AG04450 (cell line): ENCODE results near the gene FBXO44. TPM values are rescaled to one million over a fixed set of nuclear protein-coding genes. Genes with fewer than 3 reads are reported as not detected.

Source experiments
- CTCF ChIA-PET: fragments of 300-600, 350-600 bp; formaldehyde crosslinking; extraction: SDS; loops from one replicate; lab custom pipeline; 2022; ENCODE audit warnings: antibody characterized with exemption, inconsistent platforms; lab: Charles Lee
- POLR2A ChIA-PET: fragments of 350-600 bp; formaldehyde crosslinking; extraction: SDS; loops from one replicate; lab custom pipeline; 2021; ENCODE audit warnings: antibody characterized with exemption, inconsistent platforms; lab: Yijun Ruan, JAX
- DNase-seq: peaks from one replicate; pipeline ENCODE4 v3.0.0-alpha.2; 2011; ENCODE audit warnings: low read depth, low spot score
- H3K27ac ChIP-seq: one replicate; pipeline ENCODE4 v1.5.1; 2012; ENCODE audit warnings: low read depth, low read length, control low read depth
- H3K27me3 ChIP-seq: one replicate; pipeline ENCODE4 v1.6.0; 2012; ENCODE audit warnings: low read length; ENCODE audit not compliant: control insufficient read depth, insufficient read depth
- H3K4me3 ChIP-seq: 2 replicates; pipeline ENCODE4 v1.5.1; 2011; ENCODE audit warnings: mild to moderate bottlenecking, low read depth, low read length, control low read depth
- H3K9me3 ChIP-seq: 2 replicates; pipeline ENCODE4 v1.5.1; 2012; ENCODE audit warnings: low read length; ENCODE audit not compliant: control insufficient read depth, insufficient read depth
- polyA plus RNA-seq: library from polyadenylated mRNA; depleted of rRNA; stranded (reverse); fragments of >200 nt; gene quantifications from 2 replicates; pipeline ENCODE4 v1.2.3, GENCODE V29; 2011
- TF ChIP-seq, protein P1 (sequence below): IDR thresholded peaks from 2 replicates; pipeline ENCODE4 v1.5.1; 2011; ENCODE audit warnings: low read depth, low read length, control low read depth, inconsistent platforms

Gene FBXO44
- polyA plus RNA-seq, 1 experiment: 12.3 TPM

DNA sequence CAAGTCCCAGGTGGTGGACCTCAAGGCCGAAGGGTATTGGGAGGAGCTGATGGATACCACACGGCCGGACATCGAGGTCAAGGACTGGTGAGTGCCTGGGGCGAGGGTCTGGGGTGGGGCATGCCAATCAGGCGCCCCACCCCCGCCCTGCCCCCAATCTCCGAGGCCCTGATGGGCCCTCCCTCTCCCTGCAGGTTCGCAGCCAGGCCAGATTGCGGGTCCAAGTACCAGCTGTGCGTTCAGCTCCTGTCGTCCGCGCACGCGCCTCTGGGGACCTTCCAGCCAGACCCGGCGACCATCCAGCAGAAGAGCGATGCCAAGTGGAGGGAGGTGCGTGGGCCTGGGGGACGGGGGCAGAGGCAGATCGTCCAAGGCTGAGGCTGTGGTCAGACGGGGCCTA lies 3.9 kb downstream of the FBXO44 start:
- no peak for DNase-seq
- Histone ChIP-seq H3K4me3 (no peak overlapping the region), H3K27ac (no peak overlapping the region), H3K27me3 (no peaks in the 10 kb centered on the region), H3K9me3 (no peaks in the 10 kb centered on the region; the same call in 1 of the 2 replicates)
- POLR2A ChIA-PET: no interaction called here
- TF ChIP-seq, protein P1, sequence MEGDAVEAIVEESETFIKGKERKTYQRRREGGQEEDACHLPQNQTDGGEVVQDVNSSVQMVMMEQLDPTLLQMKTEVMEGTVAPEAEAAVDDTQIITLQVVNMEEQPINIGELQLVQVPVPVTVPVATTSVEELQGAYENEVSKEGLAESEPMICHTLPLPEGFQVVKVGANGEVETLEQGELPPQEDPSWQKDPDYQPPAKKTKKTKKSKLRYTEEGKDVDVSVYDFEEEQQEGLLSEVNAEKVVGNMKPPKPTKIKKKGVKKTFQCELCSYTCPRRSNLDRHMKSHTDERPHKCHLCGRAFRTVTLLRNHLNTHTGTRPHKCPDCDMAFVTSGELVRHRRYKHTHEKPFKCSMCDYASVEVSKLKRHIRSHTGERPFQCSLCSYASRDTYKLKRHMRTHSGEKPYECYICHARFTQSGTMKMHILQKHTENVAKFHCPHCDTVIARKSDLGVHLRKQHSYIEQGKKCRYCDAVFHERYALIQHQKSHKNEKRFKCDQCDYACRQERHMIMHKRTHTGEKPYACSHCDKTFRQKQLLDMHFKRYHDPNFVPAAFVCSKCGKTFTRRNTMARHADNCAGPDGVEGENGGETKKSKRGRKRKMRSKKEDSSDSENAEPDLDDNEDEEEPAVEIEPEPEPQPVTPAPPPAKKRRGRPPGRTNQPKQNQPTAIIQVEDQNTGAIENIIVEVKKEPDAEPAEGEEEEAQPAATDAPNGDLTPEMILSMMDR: no peak
- CTCF ChIA-PET: interaction anchor here (1.8 kb wide), 1 partner anchor 13 kb away, joined by 5 read pairs; no protein-coding TSS in a partner anchor

DNA sequence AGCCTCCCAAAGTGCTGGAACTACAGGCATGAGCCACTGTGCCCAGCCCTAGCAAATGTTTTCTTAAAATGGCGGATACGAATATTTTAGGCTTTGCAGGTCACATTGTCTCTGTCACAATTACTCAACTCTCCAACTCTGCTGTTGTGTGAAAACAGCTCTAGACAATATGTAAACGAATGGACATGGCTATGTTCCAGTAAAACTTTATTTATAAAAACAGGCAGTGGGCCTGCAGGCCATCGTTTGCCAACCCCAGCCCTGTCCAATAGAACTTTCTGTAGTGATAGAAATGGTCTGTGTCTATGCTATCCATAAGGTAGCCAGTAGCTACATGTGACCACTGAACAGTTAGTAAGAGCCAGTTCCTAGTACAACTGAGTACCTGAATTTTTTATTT lies 5.1 kb downstream of the FBXO44 start:
- CTCF ChIA-PET: interaction anchor here (1.1 to 1.8 kb wide), 3 partner anchors 14 to 60 kb away, joined by 3 to 7 read pairs (median 5); no protein-coding TSS in a partner anchor
- DNase-seq: no peak
- Histone ChIP-seq H3K9me3 (no peaks in the 10 kb centered on the region; the same call in 1 of the 2 replicates), H3K27me3 (no peaks in the 10 kb centered on the region), H3K4me3 (no peak overlapping the region), H3K27ac (no peak overlapping the region)
- POLR2A ChIA-PET: no interaction called here
- TF ChIP-seq, protein P1: no peak

DNA sequence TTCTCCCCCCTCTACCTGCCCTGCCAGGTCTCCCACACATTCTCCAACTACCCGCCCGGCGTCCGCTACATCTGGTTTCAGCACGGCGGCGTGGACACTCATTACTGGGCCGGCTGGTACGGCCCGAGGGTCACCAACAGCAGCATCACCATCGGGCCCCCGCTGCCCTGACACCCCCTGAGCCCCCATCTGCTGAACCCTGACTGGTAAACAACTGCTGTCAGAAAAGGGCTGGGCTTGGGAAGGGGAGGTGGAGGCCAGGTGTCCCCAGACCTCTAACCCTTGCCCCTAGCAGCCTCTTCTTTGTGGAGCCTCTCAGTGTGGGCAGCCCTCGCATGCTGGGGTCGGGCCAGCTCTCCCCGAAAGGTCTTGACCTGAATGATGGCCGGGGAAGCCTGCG lies 6.4 kb downstream of the FBXO44 start:
- ChIA-PET POLR2A (no interaction called here), CTCF (interaction anchor here (1.2 kb wide), 1 partner anchor 18 kb away, joined by 7 read pairs; no protein-coding TSS in a partner anchor)
- DNase-seq: no peak
- Histone ChIP-seq H3K27me3 (no peaks in the 10 kb centered on the region), H3K4me3 (no peak overlapping the region), H3K27ac (no peak overlapping the region), H3K9me3 (no peaks in the 10 kb centered on the region; the same call in 1 of the 2 replicates)
- TF ChIP-seq, protein P1: no peak

DNA sequence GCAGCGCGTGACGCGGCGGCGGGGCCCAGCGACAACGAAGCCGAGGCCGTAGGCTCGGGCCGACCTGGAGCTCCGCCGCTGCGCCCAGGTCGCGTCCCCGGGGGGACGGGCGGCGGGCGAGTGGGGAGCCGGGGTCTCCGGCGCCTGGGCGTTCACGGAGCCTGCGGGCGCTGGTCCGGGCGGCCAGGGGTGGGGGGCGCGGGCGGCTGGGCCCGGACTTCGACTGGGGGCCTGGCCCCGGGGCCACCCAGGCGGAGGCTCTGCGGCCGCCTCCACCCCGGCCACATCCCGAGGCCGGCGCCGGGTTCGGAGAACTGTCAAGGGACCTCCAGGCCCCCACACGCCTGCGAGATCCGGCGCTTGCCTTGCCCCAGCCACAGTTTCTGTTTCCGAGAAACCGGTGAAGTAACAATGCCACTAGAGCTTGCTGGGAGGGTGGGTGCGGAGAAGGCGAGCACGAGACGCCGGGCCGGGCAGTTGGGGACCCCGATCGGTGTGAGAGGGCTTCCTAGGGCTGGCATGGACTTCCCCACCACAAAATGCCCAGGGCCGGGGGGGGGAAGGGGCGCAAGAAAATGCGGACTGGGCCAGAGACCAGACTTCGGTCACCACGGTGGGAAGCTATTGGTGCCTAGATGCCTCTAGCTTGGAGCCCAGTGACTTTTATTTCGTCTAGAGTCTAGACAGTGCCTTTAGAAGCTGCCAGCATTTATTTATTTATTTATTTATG lies 9.8 kb downstream of the FBXO44 start:
- CTCF ChIA-PET: interaction anchor here (0.6 to 3.0 kb wide), 18 partner anchors 9 to 627 kb away, joined by 3 to 28 read pairs (median 6); partner anchors contain the start of genes FBXO44 and MAD2L2
- Histone ChIP-seq H3K4me3 (peak overlapping the region; percentile 59), H3K27me3 (no peaks in the 10 kb centered on the region), H3K27ac (no peak overlapping the region), H3K9me3 (no peaks in the 10 kb centered on the region)
- TF ChIP-seq, protein P1: no peak
- POLR2A ChIA-PET: interaction anchor here (0.6 to 1.8 kb wide), 5 partner anchors 8 to 402 kb away, joined by 3 to 6 read pairs (median 5); partner anchors contain the start of genes FBXO2, FBXO44 and MAD2L2
- no peak for DNase-seq

DNA sequence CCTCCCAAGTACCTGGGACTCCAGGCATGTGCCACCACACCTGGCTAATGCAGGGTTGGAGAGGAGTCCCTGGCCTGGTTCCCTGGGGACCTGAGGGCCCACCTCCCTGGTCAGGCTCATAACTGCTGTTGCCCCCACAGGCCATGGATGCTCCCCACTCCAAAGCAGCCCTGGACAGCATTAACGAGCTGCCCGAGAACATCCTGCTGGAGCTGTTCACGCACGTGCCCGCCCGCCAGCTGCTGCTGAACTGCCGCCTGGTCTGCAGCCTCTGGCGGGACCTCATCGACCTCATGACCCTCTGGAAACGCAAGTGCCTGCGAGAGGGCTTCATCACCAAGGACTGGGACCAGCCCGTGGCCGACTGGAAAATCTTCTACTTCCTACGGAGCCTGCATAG lies 13.8 kb downstream of the FBXO44 start:
- POLR2A ChIA-PET: no interaction called here
- no peak for DNase-seq
- Histone ChIP-seq H3K27me3 (no peaks in the 10 kb centered on the region), H3K4me3 (no peak overlapping the region), H3K27ac (no peak overlapping the region), H3K9me3 (no peaks in the 10 kb centered on the region)
- CTCF ChIA-PET: interaction anchor here (0.9 kb wide), 1 partner anchor 14 kb away, joined by 5 read pairs; no protein-coding TSS in a partner anchor
- TF ChIP-seq, protein P1: no peak
